H9 (cell line): ENCODE results near the gene TPSAB1. TPM values are rescaled to one million over a fixed set of nuclear protein-coding genes. Genes with fewer than 3 reads are reported as not detected.

ENCODE experiments used
- DNase-seq: peaks from one replicate; pipeline ENCODE4 v3.0.0-alpha.2; 2017
- H2AFZ ChIP-seq: one replicate; pipeline ENCODE4 v1.6.1; 2013; ENCODE audit warnings: mild to moderate bottlenecking, low read length, control low read depth, moderate library complexity
- H2AK5ac ChIP-seq: 2 replicates; pipeline ENCODE4 v1.6.1; 2013; ENCODE audit warnings: low read length, control low read depth, mixed read lengths; ENCODE audit not compliant: insufficient read length
- H2BK120ac ChIP-seq: one replicate; pipeline ENCODE4 v1.6.1; 2013; ENCODE audit warnings: low read depth, mild to moderate bottlenecking, low read length, control low read depth, inconsistent platforms; ENCODE audit not compliant: poor library complexity, severe bottlenecking
- H2BK12ac ChIP-seq: 2 replicates; pipeline ENCODE4 v1.6.1; 2013; ENCODE audit warnings: low read length, control low read depth, mixed read lengths, low read depth; ENCODE audit not compliant: insufficient read length
- H2BK15ac ChIP-seq: 2 replicates; pipeline ENCODE4 v1.6.1; 2013; ENCODE audit warnings: low read depth, low read length, control low read depth
- H2BK20ac ChIP-seq: one replicate; pipeline ENCODE4 v1.6.1; 2013; ENCODE audit warnings: low read depth, mild to moderate bottlenecking, low read length, control low read depth, inconsistent platforms; ENCODE audit not compliant: poor library complexity, severe bottlenecking
- H2BK5ac ChIP-seq: 2 replicates; pipeline ENCODE4 v1.6.1; 2013; ENCODE audit warnings: low read length, control low read depth, mixed read lengths; ENCODE audit not compliant: insufficient read length
- H3K14ac ChIP-seq: 2 replicates; pipeline ENCODE4 v1.6.1; 2013; ENCODE audit warnings: low read length, control low read depth; ENCODE audit not compliant: insufficient read depth
- H3K18ac ChIP-seq: 2 replicates; pipeline ENCODE4 v1.6.1; 2013; ENCODE audit warnings: low read depth, mild to moderate bottlenecking, mixed read lengths, low read length, control low read depth; ENCODE audit not compliant: insufficient read length
- H3K23ac ChIP-seq: 2 replicates; pipeline ENCODE4 v1.6.1; 2013; ENCODE audit warnings: low read length, control low read depth, mixed read lengths, low read depth; ENCODE audit not compliant: insufficient read length
- H3K23me2 ChIP-seq: 2 replicates; pipeline ENCODE4 v1.6.1; 2013; ENCODE audit warnings: low read depth, mild to moderate bottlenecking, mixed read lengths, low read length, control low read depth; ENCODE audit not compliant: insufficient read length, poor library complexity, severe bottlenecking
- H3K27ac ChIP-seq: 2 replicates; pipeline ENCODE4 v1.5.1; 2013; ENCODE audit warnings: low read length, control low read depth, mixed read lengths, low read depth; ENCODE audit not compliant: insufficient read length
- H3K27me3 ChIP-seq: 2 replicates; pipeline ENCODE4 v1.6.1; 2013; ENCODE audit warnings: low read length, control low read depth, inconsistent platforms; ENCODE audit not compliant: insufficient read depth
- H3K4ac ChIP-seq: 2 replicates; pipeline ENCODE4 v1.6.1; 2013; ENCODE audit warnings: low read depth, mild to moderate bottlenecking, control low read depth, inconsistent platforms, low read length, moderate library complexity
- H3K4me1 ChIP-seq: 2 replicates; pipeline ENCODE4 v1.6.1; 2013; ENCODE audit warnings: low read length, control low read depth, inconsistent platforms; ENCODE audit not compliant: insufficient read depth
- H3K4me2 ChIP-seq: 2 replicates; pipeline ENCODE4 v1.6.1; 2013; ENCODE audit warnings: low read length, control low read depth, mixed read lengths; ENCODE audit not compliant: insufficient read length, insufficient read depth
- H3K56ac ChIP-seq: 2 replicates; pipeline ENCODE4 v1.6.1; 2013; ENCODE audit warnings: low read depth, mild to moderate bottlenecking, mixed read lengths, low read length, control low read depth; ENCODE audit not compliant: insufficient read length
- H3K79me1 ChIP-seq: 2 replicates; pipeline ENCODE4 v1.6.1; 2013; ENCODE audit warnings: low read depth, mild to moderate bottlenecking, moderate library complexity, low read length, control low read depth, inconsistent platforms; ENCODE audit not compliant: insufficient read depth, poor library complexity, severe bottlenecking
- H3K79me2 ChIP-seq: 2 replicates; pipeline ENCODE4 v1.6.1; 2013; ENCODE audit warnings: low read length, control low read depth, inconsistent platforms; ENCODE audit not compliant: insufficient read depth
- H3K9ac ChIP-seq: 2 replicates; pipeline ENCODE4 v1.6.1; 2013; ENCODE audit warnings: low read length, control low read depth, mixed read lengths; ENCODE audit not compliant: insufficient read length; ENCODE audit errors: extremely low read depth
- H3K9me3 ChIP-seq: one replicate; pipeline ENCODE4 v1.6.1; 2013; ENCODE audit warnings: low read depth, low read length, inconsistent platforms; ENCODE audit not compliant: control insufficient read depth
- H3T11ph ChIP-seq: one replicate; pipeline ENCODE4 v1.6.1; 2013; ENCODE audit warnings: mild to moderate bottlenecking, low read length, control low read depth, inconsistent platforms
- H4K20me1 ChIP-seq: one replicate; pipeline ENCODE4 v1.6.1; 2013; ENCODE audit not compliant: control insufficient read depth, insufficient read length, insufficient read depth
- H4K5ac ChIP-seq: 2 replicates; pipeline ENCODE4 v1.6.1; 2013; ENCODE audit warnings: low read depth, mild to moderate bottlenecking, mixed read lengths, low read length, control low read depth; ENCODE audit not compliant: insufficient read length
- H4K8ac ChIP-seq: replicated peaks from 2 replicates; pipeline ENCODE4 v1.6.1; 2013; ENCODE audit warnings: low read length, control low read depth, mixed read lengths, low read depth; ENCODE audit not compliant: insufficient read length
- H4K91ac ChIP-seq: 2 replicates; pipeline ENCODE4 v1.6.1; 2013; ENCODE audit warnings: low read depth, mild to moderate bottlenecking, moderate library complexity, mixed read lengths, low read length, control low read depth; ENCODE audit not compliant: insufficient read length
- H3K27ac Mint-ChIP-seq, 3 experiments: 2 replicates in 2 of 3; 3 replicates in 1 of 3; pipeline ENCODE4 v1.8.0; 2020 to 2021; ENCODE audit warnings: mixed read lengths in 3 of 3, mild to moderate bottlenecking in 1 of 3, moderate library complexity in 1 of 3
- H3K27me3 Mint-ChIP-seq: 2 replicates; pipeline ENCODE4 v1.8.0; 2021; ENCODE audit warnings: low read depth, mild to moderate bottlenecking, moderate library complexity, mixed read lengths
- H3K36me3 Mint-ChIP-seq, 3 experiments: 2 replicates in 2 of 3; 3 replicates in 1 of 3; pipeline ENCODE4 v1.8.0; 2020 to 2021; ENCODE audit warnings: low read depth in 3 of 3, mixed read lengths in 3 of 3; ENCODE audit not compliant: insufficient read depth in 1 of 3
- H3K4me1 Mint-ChIP-seq, 2 experiments: 2 replicates each; pipeline ENCODE4 v1.8.0; 2020; ENCODE audit warnings: mixed read lengths in 2 of 2
- H3K4me3 Mint-ChIP-seq, 2 experiments: 2 replicates in 1 of 2; 3 replicates in 1 of 2; pipeline ENCODE4 v1.8.0; 2020 to 2021; ENCODE audit warnings: mild to moderate bottlenecking in 2 of 2, mixed read lengths in 2 of 2, moderate library complexity in 1 of 2
- H3K9me3 Mint-ChIP-seq, 2 experiments: 2 replicates in 1 of 2; 3 replicates in 1 of 2; pipeline ENCODE4 v1.8.0; 2020; ENCODE audit warnings: mild to moderate bottlenecking in 2 of 2, mixed read lengths in 2 of 2, moderate library complexity in 1 of 2
- CTCF ChIP-seq: fragments of 200-600 bp; sonication (generic); conservative IDR thresholded peaks from 3 replicates; pipeline ENCODE4 v1.8.0; 2021; ENCODE audit warnings: antibody characterized with exemption, mild to moderate bottlenecking
- WGBS: extraction: QIAGEN DNeasy Blood & Tissue Kit; methylation state at CpG from one replicate; pipeline ENCODE4 v1.1.7; 2013; ENCODE audit warnings: missing lambda C conversion rate, low lambda C conversion rate, mixed read lengths; ENCODE audit not compliant: insufficient read length; ENCODE audit errors: extremely low coverage; 5-methylcytosine and 5-hydroxymethylcytosine counted together
- total RNA-seq: library from RNA; stranded (reverse); gene quantifications from 2 replicates; pipeline ENCODE4 v1.2.1, GENCODE V29; 2021

TPSAB1 gene
- total RNA-seq, 1 experiment from 2014 or later, result not detected

DNA sequence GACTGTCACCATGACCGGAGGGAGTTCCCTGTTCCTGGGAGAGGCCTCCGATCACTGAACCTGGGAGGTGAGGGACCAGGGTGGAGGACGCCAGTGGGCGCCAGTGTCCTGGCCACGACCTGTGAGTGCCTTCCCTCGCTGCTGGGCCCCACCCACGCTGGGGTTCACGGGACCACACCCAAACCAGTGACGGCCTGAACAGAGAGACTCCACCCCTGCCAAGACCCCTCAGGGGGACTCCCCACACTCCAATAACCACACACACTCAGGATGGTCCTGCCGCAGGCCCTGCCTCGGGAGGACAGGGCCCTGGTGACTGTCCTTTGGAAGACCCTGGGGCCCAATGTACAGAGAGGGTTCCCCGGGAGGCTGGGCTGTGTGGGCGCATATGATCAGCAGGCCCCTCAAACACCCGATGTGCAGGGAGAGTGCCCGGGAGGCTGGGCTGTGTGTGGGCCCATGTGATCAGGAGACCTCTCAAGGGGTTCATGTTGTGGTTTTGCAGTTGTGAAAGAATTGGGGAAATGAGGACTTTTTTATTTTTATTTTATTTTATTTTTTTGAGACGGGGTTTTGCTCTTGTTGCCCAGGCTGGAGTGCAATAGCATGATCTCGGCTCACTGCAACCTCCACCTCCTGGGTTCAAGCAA is 41.9 kb downstream of the TPSAB1 start:
- DNase-seq, result no peak
- Histone ChIP-seq H3K27me3 (no peaks in the 10 kb centered on the region), H4K8ac (no peak overlapping the region), H2AFZ (no peak overlapping the region), H3K27ac (no peak overlapping the region), H3T11ph (no peak overlapping the region), H2BK20ac (no peak overlapping the region), H4K20me1 (no peaks in the 10 kb centered on the region), H2BK5ac (no peak overlapping the region), H3K4me1 (no peaks in the 10 kb centered on the region; the same call in 1 of the 2 replicates), H3K56ac (no peak overlapping the region), H3K23me2 (no peaks in the 10 kb centered on the region), H3K79me2 (no peaks in the 10 kb centered on the region), H3K9me3 (no peaks in the 10 kb centered on the region), H2BK15ac (no peak overlapping the region), H3K79me1 (no peaks in the 10 kb centered on the region), H2BK120ac (no peak overlapping the region), H4K5ac (no peak overlapping the region), H4K91ac (no peak overlapping the region), H3K9ac (no peak overlapping the region), H3K14ac (no peak overlapping the region), H2BK12ac (no peak overlapping the region), H3K18ac (no peak overlapping the region), H2AK5ac (no peak overlapping the region), H3K4me2 (no peak overlapping the region), H3K4ac (no peak overlapping the region), H3K23ac (no peak overlapping the region)
- peaks cover 42% of the 10 kb centered on the region for H3K27me3 Mint-ChIP-seq
- WGBS, result no CpG with 5 or more reads among the region's 17 CpGs
- H3K27ac Mint-ChIP-seq, result no peak overlapping the region
- peaks cover 12 to 27% of the 10 kb centered on the region in 2 experiments; a peak in 3 of 4 replicates for H3K4me1 Mint-ChIP-seq
- no peak overlapping the region for H3K4me3 Mint-ChIP-seq
- H3K36me3 Mint-ChIP-seq, result no peaks in the 10 kb centered on the region
- H3K9me3 Mint-ChIP-seq, result no peaks in the 10 kb centered on the region
- TF ChIP-seq CTCF, result no peak
